Progenitor cell of endocrine pancreas (in vitro differentiated cells): Measurements from ENCODE around the gene CTNNAL1. TPM values are rescaled to one million over a fixed set of nuclear protein-coding genes. Genes with fewer than 3 reads are reported as not detected.

Experiments used
- DNase-seq: peaks from one replicate; pipeline ENCODE4 v3.0.0; 2021; ENCODE audit warnings: low spot score; ENCODE audit not compliant: unreplicated experiment
- H3K27ac Mint-ChIP-seq: 2 replicates; pipeline ENCODE4 v1.8.0; 2021; ENCODE audit warnings: mild to moderate bottlenecking, moderate library complexity, mixed read lengths
- H3K27me3 Mint-ChIP-seq: 2 replicates; pipeline ENCODE4 v1.8.0; 2021; ENCODE audit warnings: mixed read lengths
- H3K36me3 Mint-ChIP-seq: 2 replicates; pipeline ENCODE4 v1.8.0; 2022; ENCODE audit warnings: mixed read lengths; ENCODE audit not compliant: insufficient read depth
- H3K4me1 Mint-ChIP-seq: 2 replicates; pipeline ENCODE4 v1.8.0; 2021; ENCODE audit warnings: low read depth, mixed read lengths
- H3K4me3 Mint-ChIP-seq: 2 replicates; pipeline ENCODE4 v1.8.0; 2021; ENCODE audit warnings: low read depth, mild to moderate bottlenecking, moderate library complexity, mixed read lengths
- H3K9me3 Mint-ChIP-seq: 2 replicates; pipeline ENCODE4 v1.8.0; 2021; ENCODE audit warnings: low read depth, mixed read lengths
- CTCF ChIP-seq: fragments of 200-600 bp; sonication (generic); IDR thresholded peaks from one replicate; pipeline ENCODE4 v1.5.0; 2021; ENCODE audit warnings: antibody characterized with exemption, mild to moderate bottlenecking; ENCODE audit not compliant: unreplicated experiment
- total RNA-seq: library from RNA; stranded (reverse); gene quantifications from 2 replicates; pipeline ENCODE4 v1.2.1, GENCODE V29; 2021

The CTNNAL1 gene
- total RNA-seq, 1 donor from 2014 or later = 42.8 TPM

GRCh38 chr9:109035684-109036423, 22.6 kb upstream of the CTNNAL1 start:
- TF ChIP-seq CTCF = no peak
- Mint-ChIP-seq H3K27ac (no peak overlapping the region), H3K4me3 (no peak overlapping the region), H3K9me3 (no peaks in the 10 kb centered on the region), H3K27me3 (no peaks in the 10 kb centered on the region), H3K4me1 (no peaks in the 10 kb centered on the region), H3K36me3 (peaks cover 25% of the 10 kb centered on the region)
- DNase-seq = no peak

GRCh38 chr9:109033941-109034700, 20.8 kb upstream of the CTNNAL1 start:
- H3K36me3 Mint-ChIP-seq = peaks cover 22% of the 10 kb centered on the region
- H3K4me3 Mint-ChIP-seq = no peak overlapping the region
- DNase-seq = no peak
- peak overlapping the region; percentile 88 for H3K27ac Mint-ChIP-seq
- no peaks in the 10 kb centered on the region for H3K4me1 Mint-ChIP-seq
- H3K27me3 Mint-ChIP-seq = no peaks in the 10 kb centered on the region
- no peaks in the 10 kb centered on the region for H3K9me3 Mint-ChIP-seq
- no peak for TF ChIP-seq CTCF

- H3K4me1 Mint-ChIP-seq = peaks cover 2% of the 10 kb centered on the region
- H3K27me3 Mint-ChIP-seq = no peaks in the 10 kb centered on the region
- DNase-seq = no peak
- H3K4me3 Mint-ChIP-seq = no peak overlapping the region
- no peaks in the 10 kb centered on the region for H3K9me3 Mint-ChIP-seq
- TF ChIP-seq CTCF = no peak
- no peak overlapping the region for H3K27ac Mint-ChIP-seq
- peaks cover 15% of the 10 kb centered on the region for H3K36me3 Mint-ChIP-seq
Observed at GRCh38 chr9:109031241-109031640, 17.9 kb upstream of the CTNNAL1 start.

- H3K36me3 Mint-ChIP-seq = peaks cover 11% of the 10 kb centered on the region
- H3K27ac Mint-ChIP-seq = no peak overlapping the region
- no peaks in the 10 kb centered on the region for H3K27me3 Mint-ChIP-seq
- H3K9me3 Mint-ChIP-seq = no peaks in the 10 kb centered on the region
- no peak overlapping the region for H3K4me3 Mint-ChIP-seq
- peaks cover 3% of the 10 kb centered on the region for H3K4me1 Mint-ChIP-seq
- TF ChIP-seq CTCF = no peak
- no peak for DNase-seq
Observed at GRCh38 chr9:109030426-109030825, 17.1 kb upstream of the CTNNAL1 start.

GRCh38 chr9:109028457-109028856, 15.2 kb upstream of the CTNNAL1 start:
- H3K9me3 Mint-ChIP-seq = no peaks in the 10 kb centered on the region
- no peak for DNase-seq
- TF ChIP-seq CTCF = no peak
- H3K36me3 Mint-ChIP-seq = peaks cover 9% of the 10 kb centered on the region
- H3K4me3 Mint-ChIP-seq = no peak overlapping the region
- peaks cover 7% of the 10 kb centered on the region for H3K4me1 Mint-ChIP-seq
- no peak overlapping the region for H3K27ac Mint-ChIP-seq
- H3K27me3 Mint-ChIP-seq = no peaks in the 10 kb centered on the region
